Left cardiac atrium (tissue), 4 donors: Measurements from ENCODE around the gene FUT1. TPM values are rescaled to one million over a fixed set of nuclear protein-coding genes. Genes with fewer than 3 reads are reported as not detected.
"Not testable (repeated sequence)": the region's sequence is repeated elsewhere in the genome, so short reads cannot be mapped to it uniquely, and the experiment has no call there.

Experiments
- ATAC-seq, 2 donors: fragments of 200-7000 bp; cut with Tn5 transposase; one replicate each; pipeline ENCODE4 v1.9.1; 2020; ENCODE audit warnings: mild to moderate bottlenecking in 2 of 2, moderate library complexity in 2 of 2
- DNase-seq: peaks from one replicate; pipeline ENCODE4 v3.0.0-alpha.2; 2020
- intact Hi-C, 2 donors: fragments of 100-400 bp; cut with DNase I; formaldehyde crosslinking; loops; one replicate each; pipeline versions ENCODE4 v1.14.1 to v1.15.1; 2022 to 2023
- total RNA-seq, 2 donors: library from RNA; stranded (reverse); fragmentation: NEBNext Ultra II Directional; extraction: Animal tissue kit (Norgen Biotek cat#: 25700); gene quantifications; one replicate each; pipeline ENCODE4 v1.2.1, GENCODE V29; 2021
- donor health status: DM: no; HTN: yes; CAD: no.
- donor health status: DM: no; HTN: yes; CAD: no; lungs with severe emphysema.
- donor health status: DM: yes; HTN: yes; CAD: no.
- donor health status: Dilated cardiomyopathy.

FUT1 gene
- total RNA-seq, 2 donors from 2014 or later, result 2.1 to 3.5 TPM

DNA sequence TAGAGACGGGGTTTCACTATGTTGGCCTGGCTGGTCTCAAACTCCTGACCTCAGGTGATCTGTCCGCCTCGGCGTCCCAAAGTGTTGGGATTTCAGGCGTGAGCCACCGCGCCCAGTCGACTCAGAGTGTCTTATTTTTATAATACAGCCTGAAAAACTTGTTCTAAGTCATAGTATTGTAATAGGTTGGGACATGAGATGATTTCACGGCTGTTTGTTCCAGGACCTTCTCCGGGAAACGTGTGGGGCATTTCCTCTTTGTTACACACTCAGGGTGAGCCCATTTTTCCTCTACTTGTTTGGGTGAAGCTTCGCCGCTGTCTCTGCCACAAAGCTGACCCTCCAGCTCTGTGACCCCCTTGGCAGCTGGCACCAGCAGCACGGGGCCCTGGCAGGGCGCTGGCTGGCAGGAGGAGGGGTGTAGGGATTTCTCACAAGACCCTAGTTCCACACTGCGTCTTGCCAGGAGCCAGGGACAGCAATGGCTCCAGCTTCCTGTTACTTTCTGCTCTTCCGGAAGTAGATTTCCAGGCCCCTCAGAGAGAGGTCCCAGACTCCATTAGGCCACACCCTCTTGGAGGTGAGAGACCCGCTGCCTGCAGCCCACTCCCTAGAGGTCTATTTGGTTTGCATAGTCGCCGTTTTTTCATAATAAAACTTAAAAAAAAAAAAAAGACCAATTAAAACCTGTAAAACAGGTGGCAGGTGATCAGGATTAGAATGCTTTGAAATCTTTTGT is 18.5 kb upstream of the FUT1 start:
- DNase-seq (no peak), ATAC-seq (no peak)
- intact Hi-C loops, result no loop called here

DNA sequence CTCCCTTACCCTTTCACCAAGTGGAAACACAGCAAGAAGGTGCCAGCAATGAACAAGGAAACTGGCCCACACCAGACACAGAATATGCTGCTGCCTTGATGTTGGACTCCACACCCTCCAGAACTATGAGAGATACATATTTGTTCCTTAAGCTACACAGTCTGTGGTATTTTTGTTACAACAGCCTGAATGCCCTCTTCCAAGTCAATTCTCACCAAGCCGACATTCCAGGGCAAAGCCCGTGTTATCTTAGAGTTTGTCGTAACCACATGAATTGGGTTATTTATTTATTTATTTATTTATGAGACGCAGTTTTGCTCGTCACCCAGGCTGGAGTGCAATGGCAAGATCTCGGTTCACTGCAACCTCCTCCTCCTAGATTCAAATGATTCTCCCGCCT is 17.8 kb upstream of the FUT1 start:
- intact Hi-C loops, result no loop called here

DNA sequence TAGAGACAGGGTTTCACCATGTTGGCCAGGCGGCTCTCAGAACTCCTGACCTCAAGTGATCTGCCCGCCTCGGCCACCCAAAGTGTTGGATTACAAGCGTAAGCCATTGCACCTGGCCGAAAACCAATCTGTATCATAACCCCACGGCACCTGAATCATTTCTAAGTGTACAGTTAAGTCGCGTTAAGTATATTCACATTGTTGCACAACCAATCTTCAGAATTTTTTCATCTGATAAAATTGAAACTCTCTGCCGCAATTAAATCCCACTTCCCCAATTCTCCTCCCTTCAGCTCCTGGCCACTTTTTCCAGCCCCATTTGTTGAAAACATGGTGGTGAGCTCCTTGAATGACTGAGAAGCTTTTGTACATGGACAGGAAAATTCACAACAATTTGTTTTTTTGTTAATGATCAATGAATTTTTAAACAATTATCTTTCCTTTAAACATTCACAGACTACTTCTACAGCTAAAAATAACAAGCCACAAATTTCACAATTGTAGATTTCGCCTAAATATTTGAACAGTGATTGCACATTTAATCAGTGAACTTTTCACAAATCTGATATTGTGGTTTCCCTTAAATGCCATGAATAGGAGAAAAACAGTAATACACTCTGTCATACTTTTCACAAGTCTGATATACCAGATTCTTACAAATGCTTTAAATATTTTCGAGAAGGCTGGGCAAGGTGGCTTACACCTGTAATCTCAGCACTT is 16.7 kb upstream of the FUT1 start:
- ATAC-seq (no peak), DNase-seq (no peak)
- intact Hi-C loops, result no loop called here

More for the DNA sequence above, 17.8 kb upstream of the FUT1 start:
- DNase-seq, result no peak
- no peak for ATAC-seq

DNA sequence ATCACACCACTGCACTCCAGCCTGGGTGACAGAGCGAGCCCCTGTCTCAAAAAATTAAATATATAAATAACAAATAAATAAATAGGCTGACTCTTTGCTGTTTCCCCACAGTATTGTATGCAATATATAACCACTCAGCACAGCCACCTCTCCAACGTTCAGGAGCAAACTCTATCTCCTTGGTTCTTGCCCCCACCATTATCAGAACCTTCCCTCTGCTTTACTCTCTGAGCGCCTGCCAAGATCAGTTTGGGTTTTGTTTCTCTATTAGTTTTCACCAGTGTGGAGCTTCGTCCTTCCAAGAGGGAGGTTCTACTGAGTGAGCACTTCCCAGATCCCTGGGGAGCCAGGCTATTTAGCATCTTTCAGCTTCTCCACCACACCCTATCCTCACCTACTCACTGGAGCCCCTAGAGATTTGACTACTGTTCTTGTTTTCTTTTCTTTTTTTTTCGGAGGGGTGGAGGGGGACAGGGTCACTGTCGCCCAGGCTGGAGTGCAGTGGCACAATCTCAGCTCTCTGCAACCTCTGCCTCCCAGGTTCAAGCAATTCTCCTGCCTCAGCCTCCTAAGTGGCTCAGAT is 15.8 kb upstream of the FUT1 start:
- intact Hi-C loops, ATAC-seq, DNase-seq: not testable (repeated sequence)

- DNase-seq, intact Hi-C loops, ATAC-seq: not testable (repeated sequence)
These were observed 13.4 kb upstream of the FUT1 start for GRCh38 chr19:48765816-48766215.

GRCh38 chr19:48760504-48761205 is 8.2 kb upstream of the FUT1 start:
- DNase-seq, result no peak
- ATAC-seq, result peak in 1 of 2 donors; percentile 38
- intact Hi-C loops, result no loop called here

DNA sequence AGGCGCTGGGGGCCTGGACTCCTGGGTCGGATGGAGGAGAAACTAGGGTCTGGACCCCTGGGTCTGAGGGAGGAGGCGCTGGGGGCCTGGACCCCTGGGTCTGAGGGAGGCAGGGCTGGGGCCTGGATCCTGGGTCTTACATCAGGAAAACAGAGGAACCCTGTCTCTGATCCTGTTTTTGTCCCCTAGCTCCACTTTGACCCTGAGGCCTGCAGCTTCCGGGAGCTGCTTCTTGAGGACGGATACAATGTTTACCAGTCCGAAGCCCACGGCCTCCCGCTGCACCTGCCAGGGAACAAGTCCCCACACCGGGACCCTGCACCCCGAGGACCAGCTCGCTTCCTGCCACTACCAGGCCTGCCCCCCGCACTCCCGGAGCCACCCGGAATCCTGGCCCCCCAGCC is 5.3 kb upstream of the FUT1 start:
- no peak for ATAC-seq
- DNase-seq, result no peak
- intact Hi-C loops, result no loop called here

DNA sequence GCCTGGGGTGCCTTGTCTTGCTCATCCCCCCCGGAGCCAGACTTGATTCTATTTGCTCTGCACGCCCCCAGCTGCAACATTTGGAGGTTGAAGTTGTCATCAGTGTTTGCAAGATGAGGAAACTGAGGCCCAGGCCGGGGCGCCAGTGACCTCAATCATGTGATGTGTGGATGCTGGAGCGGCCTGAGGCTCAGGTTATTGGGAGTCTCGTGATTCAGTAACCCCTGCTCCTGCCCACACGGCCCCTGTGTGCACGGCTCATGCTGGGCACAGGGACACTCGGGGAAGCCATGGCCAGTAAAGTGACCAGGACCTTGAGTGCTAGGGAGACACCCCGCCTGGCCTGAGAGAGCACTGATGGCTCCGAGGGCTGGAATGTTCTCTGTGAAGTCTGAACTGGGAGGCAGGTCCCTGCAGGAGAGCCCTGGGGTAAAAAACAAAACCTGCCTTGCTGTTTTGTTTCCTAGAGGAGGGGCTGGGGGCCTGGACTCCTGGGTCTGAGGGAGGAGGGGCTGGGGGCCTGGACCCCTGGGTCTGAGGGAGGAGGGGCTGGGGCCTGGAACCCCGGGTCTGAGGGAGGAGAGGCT is 4.7 kb upstream of the FUT1 start:
- intact Hi-C loops, result no loop called here
- DNase-seq (no peak), ATAC-seq (no peak)

GRCh38 chr19:48756686-48757085 is 4.2 kb upstream of the FUT1 start:
- intact Hi-C loops, result no loop called here
- DNase-seq (no peak), ATAC-seq (no peak)

DNA sequence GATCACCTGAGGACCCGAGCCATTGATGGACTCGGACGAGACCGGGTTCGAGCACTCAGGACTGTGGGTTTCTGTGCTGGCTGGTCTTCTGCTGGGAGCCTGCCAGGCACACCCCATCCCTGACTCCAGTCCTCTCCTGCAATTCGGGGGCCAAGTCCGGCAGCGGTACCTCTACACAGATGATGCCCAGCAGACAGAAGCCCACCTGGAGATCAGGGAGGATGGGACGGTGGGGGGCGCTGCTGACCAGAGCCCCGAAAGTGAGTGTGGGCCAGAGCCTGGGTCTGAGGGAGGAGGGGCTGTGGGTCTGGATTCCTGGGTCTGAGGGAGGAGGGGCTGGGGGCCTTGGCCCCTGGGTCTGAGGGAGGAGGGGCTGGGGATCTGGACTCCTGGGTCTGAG is 3.8 kb upstream of the FUT1 start:
- intact Hi-C loops, result no loop called here
- DNase-seq, result no peak
- no peak for ATAC-seq

GRCh38 chr19:48755787-48756186 is 3.3 kb upstream of the FUT1 start:
- intact Hi-C loops, result no loop called here
- DNase-seq, result no peak

GRCh38 chr19:48755084-48755641 is 2.7 kb upstream of the FUT1 start, which contains the start of gene FGF21:
Gene FGF21 (plus strand): TSS chr19:48755524. CDS start chr19:48756237, 713 bp downstream.
- intact Hi-C loops, result no loop called here
- no peak for ATAC-seq
- DNase-seq, result no peak

More at GRCh38 chr19:48755787-48756186, 3.3 kb upstream of the FUT1 start:
- ATAC-seq, result no peak

- no peak for DNase-seq
- intact Hi-C loops, result no loop called here
- no peak for ATAC-seq
These were observed 471 bp downstream of the FUT1 start for GRCh38 chr19:48751845-48752495.

DNA sequence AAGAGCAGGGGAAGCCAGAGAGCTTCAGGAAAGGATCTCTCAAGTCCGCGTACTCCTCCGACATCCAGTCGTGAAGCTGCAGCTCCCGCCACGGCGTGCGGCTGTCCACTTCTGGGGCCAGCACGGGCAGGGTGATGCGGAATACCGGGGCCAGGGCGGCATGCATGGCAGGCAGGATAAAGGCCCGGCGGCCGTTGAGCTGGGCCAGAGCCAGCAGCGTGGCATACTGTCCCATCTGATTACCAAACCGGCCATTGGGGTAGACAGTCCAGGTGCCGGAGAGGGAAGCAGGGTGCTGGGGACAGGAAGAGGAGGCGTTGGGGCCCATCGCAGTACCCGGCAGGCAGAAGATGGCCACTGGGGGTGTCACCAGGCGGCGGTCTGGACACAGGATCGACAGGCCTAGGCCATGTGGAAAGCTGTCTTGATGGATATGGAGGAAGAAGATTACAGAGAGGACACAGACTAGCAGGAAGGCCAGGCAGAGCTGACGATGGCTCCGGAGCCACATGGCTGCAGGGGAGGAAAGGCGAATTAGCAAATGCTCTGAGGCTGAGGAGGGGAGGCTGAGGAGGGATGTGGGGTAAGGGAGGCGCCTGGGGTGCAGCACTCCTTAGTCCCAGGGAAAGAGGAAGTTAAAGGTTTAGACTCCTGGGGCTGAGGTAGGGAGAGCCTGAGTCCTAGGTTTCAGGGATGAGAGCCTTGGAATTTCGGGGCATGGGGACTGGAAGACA is 1.5 kb downstream of the FUT1 start:
- no peak for DNase-seq
- intact Hi-C loops, result no loop called here
- ATAC-seq, result no peak

- ATAC-seq (no peak), DNase-seq (no peak)
- intact Hi-C loops, result no loop called here
These were observed 2.1 kb downstream of the FUT1 start for GRCh38 chr19:48750351-48750750.

GRCh38 chr19:48749571-48750198 is 2.8 kb downstream of the FUT1 start:
- intact Hi-C loops, result no loop called here
- ATAC-seq (no peak), DNase-seq (no peak)
